ENCODE measurements around the gene ERBB4.
"Not testable (repeated sequence)": the region's sequence is repeated elsewhere in the genome, so short reads cannot be mapped to it uniquely, and the experiment has no call there.

The ERBB4 gene

GRCh38 chr2:212136216-212136795 is 402.3 kb downstream of the ERBB4 start:
- no peak for DNase-seq

GRCh38 chr2:212135739-212136138 is 402.9 kb downstream of the ERBB4 start:
- DNase-seq = no peak

GRCh38 chr2:212133337-212133736 is 405.3 kb downstream of the ERBB4 start:
- DNase-seq = no peak

- no peak for DNase-seq
Observed at GRCh38 chr2:212124598-212124997, 414.0 kb downstream of the ERBB4 start.

GRCh38 chr2:212119591-212119990 is 419.0 kb downstream of the ERBB4 start:
- no peak for DNase-seq

- DNase-seq = no peak
Observed at GRCh38 chr2:212117926-212118325, 420.7 kb downstream of the ERBB4 start.

GRCh38 chr2:212114489-212114888 is 424.1 kb downstream of the ERBB4 start:
- DNase-seq = no peak

GRCh38 chr2:212112401-212112800 is 426.2 kb downstream of the ERBB4 start:
- no peak for DNase-seq

- no peak for DNase-seq
Observed at GRCh38 chr2:212109792-212110680, 428.6 kb downstream of the ERBB4 start.

- DNase-seq = no peak
Observed at GRCh38 chr2:212109217-212109616, 429.4 kb downstream of the ERBB4 start.

- no peak for DNase-seq
Observed at GRCh38 chr2:212107989-212108388, 430.6 kb downstream of the ERBB4 start.

GRCh38 chr2:212107014-212107413 is 431.6 kb downstream of the ERBB4 start:
- DNase-seq = no peak

- DNase-seq = not testable (repeated sequence)
Observed at GRCh38 chr2:212106536-212106935, 432.1 kb downstream of the ERBB4 start.

GRCh38 chr2:212099658-212100057 is 438.9 kb downstream of the ERBB4 start:
- DNase-seq = no peak

- DNase-seq = no peak
Observed at GRCh38 chr2:212098966-212099365, 439.6 kb downstream of the ERBB4 start.

GRCh38 chr2:212097001-212097400 is 441.6 kb downstream of the ERBB4 start:
- DNase-seq = no peak

GRCh38 chr2:212089873-212090272 is 448.7 kb downstream of the ERBB4 start:
- no peak for DNase-seq

- DNase-seq = no peak
Observed at GRCh38 chr2:212088353-212088752, 450.2 kb downstream of the ERBB4 start.

- DNase-seq = no peak
Observed at GRCh38 chr2:212083492-212083891, 455.1 kb downstream of the ERBB4 start.

- no peak for DNase-seq
Observed at GRCh38 chr2:212078103-212078502, 460.5 kb downstream of the ERBB4 start.

GRCh38 chr2:212076456-212076855 is 462.1 kb downstream of the ERBB4 start:
- DNase-seq = no peak

- no peak for DNase-seq
Observed at GRCh38 chr2:212073360-212073759, 465.2 kb downstream of the ERBB4 start.

- no peak for DNase-seq
Observed at GRCh38 chr2:212066546-212066945, 472.1 kb downstream of the ERBB4 start.

GRCh38 chr2:212064318-212064717 is 474.3 kb downstream of the ERBB4 start:
- DNase-seq = no peak
